H1 (cell line): ENCODE measurements around the gene DBH. TPM values are rescaled to one million over a fixed set of nuclear protein-coding genes. Genes with fewer than 3 reads are reported as not detected.

Source experiments
- ATF2 ChIP-seq: IDR thresholded peaks from 2 replicates; pipeline ENCODE4 v1.6.1; 2012; ENCODE audit warnings: low read length, inconsistent platforms
- ATF3 ChIP-seq: IDR thresholded peaks from 2 replicates; pipeline ENCODE4 v1.6.1; 2011; ENCODE audit warnings: low read depth, mild to moderate bottlenecking, low read length; ENCODE audit not compliant: insufficient read depth
- BCL11A ChIP-seq, 2 experiments: IDR thresholded peaks; one replicate each; pipeline ENCODE4 v1.6.1; 2011; ENCODE audit warnings: low read depth in 2 of 2, low read length in 2 of 2, mild to moderate bottlenecking in 2 of 2
- CHD1 ChIP-seq: IDR thresholded peaks from 2 replicates; pipeline ENCODE4 v1.6.1; 2012; ENCODE audit warnings: low read depth, low read length, improper control_type of control experiment
- CTCF ChIP-seq, 3 experiments: IDR thresholded peaks; 1 replicate in 2 of 3; 2 replicates in 1 of 3; pipeline versions ENCODE4 v1.5.1 to v1.6.1; 2011; ENCODE audit warnings: low read length in 3 of 3, mild to moderate bottlenecking in 3 of 3, inconsistent platforms in 2 of 3, low read depth in 1 of 3, moderate library complexity in 1 of 3; ENCODE audit not compliant: insufficient read depth in 1 of 3; ENCODE audit errors: control extremely low read depth in 1 of 3
- HDAC6 ChIP-seq: IDR thresholded peaks from one replicate; pipeline ENCODE4 v1.7.1; 2012; ENCODE audit warnings: low read depth, mild to moderate bottlenecking, inconsistent platforms, low read length, moderate library complexity
- SAP30 ChIP-seq: fragments of 300-600 bp; sonication (generic); IDR thresholded peaks from 2 replicates; pipeline ENCODE4 v1.7.1; 2012; ENCODE audit warnings: low read length, moderate library complexity, mild to moderate bottlenecking, inconsistent platforms; ENCODE audit not compliant: insufficient read depth, insufficient replicate concordance
- polyA plus RNA-seq, 7 experiments: library from polyadenylated mRNA; depleted of rRNA in 3 of 7; stranded (reverse) in 5 of 7; unstranded in 2 of 7; fragments of >200 nt in 5 of 7; fragments of 200-250 nt in 2 of 7; gene quantifications; 1 replicate in 5 of 7; 2 replicates in 1 of 7; 4 replicates in 1 of 7; pipeline versions ENCODE4 v1.2.1 to v1.2.3, GENCODE V29; 2011 to 2013; ENCODE audit warnings: missing spikeins in 2 of 7, mixed read lengths in 2 of 7
- total RNA-seq: library from RNA; stranded (reverse); fragmentation: NEBNext Ultra II Directional; extraction: Animal tissue kit (Norgen Biotek cat#: 25700); gene quantifications from 2 replicates; pipeline ENCODE4 v1.2.1, GENCODE V29; 2021

DBH gene
- total and polyA plus RNA-seq, 2 of the 8 experiments (the other 6 are each of a cell fraction or from before 2014, with no cell fraction given) = 0.18 TPM; not detected in 1

GRCh38 chr9:133614056-133614455, 22.1 kb upstream of the DBH start (continued):
- TF ChIP-seq BCL11A (IDR thresholded peaks at IDR 0.05; ENCODE audit: low read depth in 2 of 2, low read length in 2 of 2) = no peak
- TF ChIP-seq CTCF (IDR thresholded peaks at IDR 0.05; ENCODE audit: control extremely low read depth in 1 of 3, insufficient read depth in 1 of 3, low read depth in 1 of 3, low read length in 3 of 3) = no peak
- no peak for TF ChIP-seq CHD1
- TF ChIP-seq SAP30 = no peak
- TF ChIP-seq ATF2 = no peak
- no peak for TF ChIP-seq ATF3
- TF ChIP-seq HDAC6 = no peak
